GM18519 (cell line): Measurements from ENCODE around the gene CMIP.

Experiments used
- ATAC-seq: cut with Tn5 transposase; IDR thresholded peaks from one replicate; pipeline ENCODE4 v1.9.1; 2021; ENCODE audit warnings: mild to moderate bottlenecking, moderate library complexity; ENCODE audit not compliant: unreplicated experiment, low FRiP score

CMIP gene

DNA sequence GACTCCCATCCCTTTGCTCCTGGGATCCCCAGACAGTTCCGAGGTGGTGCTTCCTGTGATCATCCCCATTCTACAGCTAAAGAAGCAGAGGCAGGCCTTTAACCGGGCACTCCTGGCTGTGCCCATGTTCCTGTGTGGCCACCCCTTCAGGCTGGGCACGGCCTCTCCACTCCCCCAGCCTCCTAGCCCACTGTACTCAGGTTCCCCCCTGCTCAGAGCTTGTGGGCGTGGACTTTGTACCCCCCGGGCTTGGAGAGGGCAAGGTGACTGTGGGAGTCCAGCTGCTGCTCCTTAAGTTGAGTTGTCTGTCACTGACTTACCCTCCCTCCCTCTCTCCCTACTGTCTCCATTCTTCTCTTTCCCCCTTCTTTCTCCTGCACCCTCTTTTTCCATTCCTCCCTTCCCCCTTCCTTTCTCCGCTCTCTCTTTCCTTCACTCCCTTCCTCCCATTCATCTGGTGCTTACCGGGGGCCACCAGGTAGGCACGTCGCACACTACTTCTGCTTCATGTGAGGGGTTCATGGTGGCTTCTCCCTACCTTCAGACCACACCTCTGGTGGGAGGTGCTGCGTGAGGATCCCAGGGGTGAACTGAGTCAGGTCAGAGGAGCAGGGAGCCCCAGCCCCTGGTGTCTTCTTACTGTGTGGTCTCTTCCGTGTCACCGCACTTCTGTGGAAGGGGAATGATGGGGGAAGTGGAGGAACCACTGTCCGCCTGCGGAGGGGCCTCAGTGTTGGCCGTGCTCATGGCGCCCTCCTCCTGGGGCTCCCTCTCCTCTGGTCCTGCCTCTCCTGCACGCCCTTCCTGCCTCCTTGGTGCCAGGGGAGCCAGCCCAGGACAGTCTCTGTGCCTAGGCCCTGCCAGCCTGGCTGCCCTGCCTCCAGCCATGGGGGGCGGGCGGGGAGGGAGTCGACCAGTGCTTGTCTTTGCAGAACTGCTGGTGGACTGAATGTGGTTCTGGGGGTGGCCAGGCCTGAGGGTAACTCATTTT lies 29.7 kb downstream of the CMIP start:
- ATAC-seq, result no peak

DNA sequence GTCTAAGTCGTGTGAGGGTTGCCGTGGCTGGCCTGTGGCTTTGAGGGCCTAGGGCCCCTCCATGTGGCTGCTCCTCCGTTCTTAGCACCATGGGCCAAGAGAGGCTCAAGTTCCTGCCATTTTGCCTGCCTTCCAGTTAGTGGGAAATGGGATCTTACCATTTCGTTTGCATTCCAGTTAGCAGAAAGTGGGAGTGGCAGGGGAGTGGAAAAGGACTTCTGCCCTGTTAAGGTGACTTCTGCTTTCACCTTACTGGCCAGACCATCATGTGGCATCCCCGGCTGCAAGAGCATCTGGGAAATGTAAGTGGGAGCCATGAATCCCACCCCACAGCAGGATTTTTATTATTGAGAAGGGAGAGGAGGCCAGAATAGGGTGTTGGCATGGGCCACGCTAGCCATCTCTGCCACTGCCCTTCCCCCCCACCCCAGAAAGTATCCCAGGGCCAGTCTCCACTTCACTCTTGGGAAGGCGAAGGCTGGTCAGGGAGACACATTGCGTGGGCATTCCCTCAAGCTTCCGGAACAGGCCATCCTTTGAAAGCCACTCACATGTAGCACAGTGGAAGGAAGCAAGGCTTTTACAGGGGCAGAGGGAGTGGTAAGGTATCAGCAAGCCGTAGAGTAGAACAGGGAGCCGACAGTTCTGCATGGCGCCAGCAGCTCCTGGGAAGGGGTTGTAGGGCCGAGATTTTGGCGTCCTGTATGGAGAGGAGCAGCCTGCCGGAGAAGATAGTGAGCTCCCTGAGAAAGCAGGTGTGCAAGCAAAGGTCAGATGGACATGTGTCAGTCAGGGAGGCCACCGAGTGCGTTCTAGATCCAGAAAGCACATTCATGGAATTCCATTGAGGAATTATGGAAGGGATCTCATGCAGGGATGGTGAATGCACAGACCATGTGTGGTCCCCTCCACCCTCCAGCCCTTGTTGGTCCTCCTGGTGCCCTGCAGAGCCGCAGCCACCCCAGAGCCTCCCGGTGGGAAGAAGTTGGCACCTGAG lies 33.4 kb downstream of the CMIP start:
- ATAC-seq, result no peak

- no peak for ATAC-seq
Measured at GRCh38 chr16:81478876-81479511, 34.4 kb downstream of the CMIP start.

GRCh38 chr16:81480606-81481206 lies 36.1 kb downstream of the CMIP start:
- no peak for ATAC-seq

DNA sequence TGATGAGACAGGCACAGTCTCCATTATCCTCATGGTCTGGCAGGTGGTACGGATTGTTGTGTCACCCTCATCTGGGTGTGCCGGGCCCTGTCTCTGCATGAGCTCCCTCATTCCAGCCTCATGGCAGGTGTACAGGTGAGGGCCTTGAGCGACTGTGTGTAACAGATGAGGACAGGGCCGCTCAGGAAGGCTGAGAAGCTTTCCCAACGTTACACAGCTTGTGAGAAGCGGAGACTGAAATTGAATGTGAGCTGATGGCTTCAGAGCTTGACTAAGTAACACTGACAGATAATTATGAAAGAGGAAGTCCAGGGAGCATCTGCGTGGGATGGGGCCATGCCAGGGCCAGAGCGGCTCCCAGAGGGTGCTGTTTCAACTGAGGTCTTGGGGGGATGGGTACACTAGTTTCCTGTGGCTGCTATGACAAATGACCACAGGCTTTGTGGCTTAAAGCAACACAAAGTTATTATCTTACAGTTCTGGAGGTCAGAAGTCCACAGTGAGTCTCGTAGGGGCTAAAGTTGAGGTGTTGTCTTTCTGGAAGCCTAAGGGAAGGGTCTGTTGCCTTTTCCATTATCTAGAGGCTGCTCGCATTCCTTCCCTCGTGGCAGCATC lies 36.7 kb downstream of the CMIP start:
- ATAC-seq, result peak; percentile 90

DNA sequence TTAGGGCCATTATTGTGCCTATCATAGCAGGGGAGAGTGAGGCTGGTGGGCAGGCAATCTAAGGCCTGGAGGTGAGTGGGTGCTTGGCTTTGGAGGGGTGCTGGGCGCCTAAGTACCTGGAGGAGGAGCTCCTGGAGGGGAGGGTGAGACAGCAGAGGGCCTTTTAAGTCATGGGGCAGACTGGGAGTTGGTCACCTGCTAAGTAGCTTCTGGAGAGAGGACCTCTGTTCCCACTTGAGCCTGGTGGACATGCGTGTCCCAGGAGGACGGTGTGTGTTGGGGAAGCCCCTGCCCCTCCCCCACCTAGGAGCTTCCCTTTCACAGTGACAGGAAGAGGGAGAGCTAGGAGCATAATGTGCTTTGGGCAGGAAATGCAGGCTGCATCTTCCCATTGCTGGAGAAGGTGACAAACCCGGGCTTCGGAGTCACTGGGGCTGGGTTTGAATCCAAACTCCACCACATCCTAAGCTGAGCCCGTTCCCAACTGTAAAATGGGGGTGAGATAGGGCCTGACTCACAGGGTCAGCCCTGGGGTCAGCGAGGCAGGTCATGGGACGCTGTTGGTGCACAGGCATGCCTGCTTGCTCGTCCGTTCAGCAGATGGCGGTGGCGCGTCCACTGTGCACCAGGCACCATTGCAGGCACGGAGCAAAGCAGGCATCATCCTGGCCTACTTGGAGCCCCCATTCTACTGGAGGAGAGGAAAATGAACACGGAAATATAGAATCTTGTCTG lies 37.9 kb downstream of the CMIP start:
- no peak for ATAC-seq

GRCh38 chr16:81483064-81483969 lies 38.7 kb downstream of the CMIP start:
- no peak for ATAC-seq

- no peak for ATAC-seq
Measured at GRCh38 chr16:81483970-81484595, 39.5 kb downstream of the CMIP start.

GRCh38 chr16:81484908-81485624 lies 40.5 kb downstream of the CMIP start:
- ATAC-seq, result no peak

- ATAC-seq, result no peak
Measured at GRCh38 chr16:81485824-81486539, 41.4 kb downstream of the CMIP start.

DNA sequence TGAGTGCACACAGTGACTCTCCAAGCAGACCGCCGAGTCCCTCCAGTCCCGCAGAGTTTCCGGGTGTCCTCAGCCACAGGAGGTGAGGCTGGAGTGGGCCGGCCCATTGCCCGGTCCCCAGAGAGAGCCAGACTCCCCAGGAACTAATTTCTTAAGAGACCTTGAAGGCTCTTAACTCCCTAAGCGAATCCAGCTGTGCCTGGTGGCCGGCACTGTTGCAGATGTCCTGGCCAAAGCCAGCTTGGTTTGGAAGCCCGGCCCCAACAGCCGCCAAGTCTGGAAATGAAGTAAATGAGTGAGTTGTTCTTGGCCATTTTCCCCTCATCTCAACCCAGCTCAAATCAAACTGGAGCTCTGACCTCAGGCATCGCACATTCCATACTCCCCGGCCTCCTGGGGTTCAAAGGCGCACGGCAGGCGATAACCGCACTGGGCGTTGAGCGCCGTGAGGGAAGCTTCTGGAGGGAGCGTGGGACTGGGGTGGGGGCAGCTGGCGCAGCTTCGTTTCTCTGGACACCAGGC lies 42.0 kb downstream of the CMIP start:
- ATAC-seq, result no peak

GRCh38 chr16:81487301-81487720 lies 42.7 kb downstream of the CMIP start:
- no peak for ATAC-seq

DNA sequence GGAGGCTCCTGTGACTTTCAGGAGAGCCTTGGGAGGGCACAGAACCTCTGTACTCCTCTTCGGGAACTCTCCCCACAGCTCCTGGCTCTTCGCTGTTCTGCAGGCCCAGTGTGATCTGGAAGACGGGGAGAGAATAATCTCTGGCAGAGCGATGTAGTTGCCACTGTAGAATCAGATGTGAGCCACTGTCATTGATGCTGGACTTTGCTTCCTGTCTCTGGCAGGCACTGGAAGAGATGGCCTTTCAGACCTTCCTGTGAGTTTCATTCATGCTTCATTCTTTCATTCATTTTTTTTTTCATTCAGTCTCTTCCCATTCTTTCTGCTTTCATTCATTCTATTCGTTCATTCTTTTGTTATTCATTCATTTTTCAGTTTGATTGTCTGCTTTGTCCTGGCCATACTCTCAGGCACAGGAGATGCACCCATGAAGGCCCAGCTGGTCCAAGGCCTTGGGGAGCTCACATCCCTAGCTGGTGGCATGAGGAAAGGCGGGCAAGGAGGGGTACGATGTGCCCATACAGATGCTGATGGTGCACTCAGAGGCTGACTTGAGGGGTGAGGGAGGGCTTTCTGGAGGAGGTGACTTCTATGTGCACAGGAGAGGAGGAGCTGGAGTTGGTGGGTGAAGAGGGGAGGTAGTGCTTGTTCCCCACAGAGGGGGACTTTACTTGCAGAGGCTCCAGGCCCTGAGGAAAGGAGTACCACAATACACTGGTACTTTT lies 44.2 kb downstream of the CMIP start:
- ATAC-seq, result no peak

- no peak for ATAC-seq
Measured at GRCh38 chr16:81489547-81490267, 45.1 kb downstream of the CMIP start.
